NCI-H524 (cell line): ENCODE results near the gene TRAPPC2B.

Experiments used
- DNase-seq, 2 experiments: peaks; one replicate each; lab custom pipeline; 2025; lab: John Stamatoyannopoulos, UW

TRAPPC2B gene

GRCh38 chr19:57362997-57363687 is at the start of gene TRAPPC2B, which contains the start of gene ZNF547:
TSS of gene TRAPPC2B (plus strand) at chr19:57363551. CDS start at chr19:57364834, 1,283 bp downstream.
TSS of gene ZNF547 (plus strand) at chr19:57363551. CDS start at chr19:57368556, 5,005 bp downstream.
- peak; percentile 98 to 99 for DNase-seq

- no peak for DNase-seq
These were observed 49.2 kb upstream of the TRAPPC2B start for GRCh38 chr19:57314146-57314545.

- no peak for DNase-seq
These were observed 45.8 kb upstream of the TRAPPC2B start for GRCh38 chr19:57317503-57317902.

- no peak for DNase-seq
These were observed 43.5 kb upstream of the TRAPPC2B start for GRCh38 chr19:57319869-57320179.

- DNase-seq, result peak; percentile 95 to 96
These were observed 42.9 kb upstream of the TRAPPC2B start, which contains the start of gene ZNF543 for GRCh38 chr19:57320180-57321084. TSS of gene ZNF543 (plus strand) at chr19:57320472. CDS start at chr19:57320854, 382 bp downstream.

GRCh38 chr19:57321116-57321515 is 42.2 kb upstream of the TRAPPC2B start:
- DNase-seq, result no peak

GRCh38 chr19:57321751-57322150 is 41.6 kb upstream of the TRAPPC2B start:
- DNase-seq, result no peak

- DNase-seq, result no peak
These were observed 38.4 kb upstream of the TRAPPC2B start for GRCh38 chr19:57324992-57325391.

GRCh38 chr19:57327993-57328392 is 35.4 kb upstream of the TRAPPC2B start:
- DNase-seq, result no peak

GRCh38 chr19:57334191-57334590 is 29.2 kb upstream of the TRAPPC2B start:
- DNase-seq, result no peak

- DNase-seq, result no peak
These were observed 24.5 kb upstream of the TRAPPC2B start for GRCh38 chr19:57338877-57339276.

- DNase-seq, result no peak
These were observed 20.8 kb upstream of the TRAPPC2B start for GRCh38 chr19:57342582-57342981.

GRCh38 chr19:57348136-57348535 is 15.2 kb upstream of the TRAPPC2B start:
- no peak for DNase-seq

GRCh38 chr19:57350877-57351805 is 12.2 kb upstream of the TRAPPC2B start, which contains the start of gene ZNF304:
TSS of gene ZNF304 (plus strand) at chr19:57351271. CDS start at chr19:57351665, 394 bp downstream.
- DNase-seq, result peak; percentile 89 to 94

GRCh38 chr19:57351867-57352266 is 11.5 kb upstream of the TRAPPC2B start:
- DNase-seq, result no peak

GRCh38 chr19:57355916-57356315 is 7.4 kb upstream of the TRAPPC2B start:
- DNase-seq, result no peak

GRCh38 chr19:57357406-57357805 is 5.9 kb upstream of the TRAPPC2B start:
- no peak for DNase-seq

- DNase-seq, result no peak
These were observed 4.1 kb upstream of the TRAPPC2B start for GRCh38 chr19:57359300-57359699.

GRCh38 chr19:57362419-57362818 is 932 bp upstream of the TRAPPC2B start:
- no peak for DNase-seq

- peak in 1 of 2 experiments; percentile 33 for DNase-seq
These were observed 384 bp downstream of the TRAPPC2B start for GRCh38 chr19:57363688-57364181.

- no peak for DNase-seq
These were observed 3.4 kb downstream of the TRAPPC2B start for GRCh38 chr19:57366776-57367175.

- DNase-seq, result no peak
These were observed 10.8 kb downstream of the TRAPPC2B start for GRCh38 chr19:57374179-57374578.
